BJ (cell line): Measurements from ENCODE around the gene ZRANB2. TPM values are rescaled to one million over a fixed set of nuclear protein-coding genes. Genes with fewer than 3 reads are reported as not detected.

ENCODE experiments used
- CTCF ChIA-PET: fragments of 350-600 bp; formaldehyde crosslinking; extraction: SDS; loops from one replicate; lab custom pipeline; 2021; ENCODE audit warnings: antibody characterized with exemption, inconsistent platforms; lab: Yijun Ruan, JAX
- POLR2A ChIA-PET: fragments of 300-600 bp; sonication (Branson Sonifier 250); formaldehyde crosslinking; extraction: SDS; loops from one replicate; lab custom pipeline; 2021; ENCODE audit warnings: antibody characterized with exemption; lab: Charles Lee
- DNase-seq: peaks from one replicate; pipeline ENCODE4 v3.0.0-alpha.2; 2011; ENCODE audit warnings: low read depth
- H3K27me3 ChIP-seq: 2 replicates; pipeline ENCODE4 v1.6.0; 2011; ENCODE audit warnings: low read length; ENCODE audit not compliant: control insufficient read depth, insufficient read depth
- H3K36me3 ChIP-seq: 2 replicates; pipeline ENCODE4 v1.5.1; 2011; ENCODE audit warnings: low read length; ENCODE audit not compliant: control insufficient read depth, insufficient read depth
- H3K4me3 ChIP-seq: 2 replicates; pipeline ENCODE4 v1.5.1; 2011; ENCODE audit warnings: low read depth, mild to moderate bottlenecking, control low read depth, low read length
- polyA plus RNA-seq: library from polyadenylated mRNA; depleted of rRNA; stranded (reverse); fragments of >200 nt; gene quantifications from 2 replicates; pipeline ENCODE4 v1.2.3, GENCODE V29; 2011
- TF ChIP-seq, protein P1 (sequence below): IDR thresholded peaks from 2 replicates; pipeline ENCODE4 v1.5.1; 2011; ENCODE audit warnings: low read depth, mild to moderate bottlenecking, control low read depth, inconsistent platforms, low read length, moderate library complexity; ENCODE audit not compliant: insufficient read depth

ZRANB2 gene
- polyA plus RNA-seq, 1 experiment = 35.4 TPM

GRCh38 chr1:71045463-71046028, 35.3 kb downstream of the ZRANB2 start:
- POLR2A ChIA-PET = no interaction called here
- DNase-seq = no peak
- no peak overlapping the region for H3K4me3 ChIP-seq

GRCh38 chr1:71044833-71045232, 36.0 kb downstream of the ZRANB2 start:
- peaks cover 20% of the 10 kb centered on the region for H3K27me3 ChIP-seq
- ChIA-PET CTCF (no interaction called here), POLR2A (no interaction called here)
- H3K36me3 ChIP-seq = no peaks in the 10 kb centered on the region
- no peak for DNase-seq
- TF ChIP-seq, protein P1, sequence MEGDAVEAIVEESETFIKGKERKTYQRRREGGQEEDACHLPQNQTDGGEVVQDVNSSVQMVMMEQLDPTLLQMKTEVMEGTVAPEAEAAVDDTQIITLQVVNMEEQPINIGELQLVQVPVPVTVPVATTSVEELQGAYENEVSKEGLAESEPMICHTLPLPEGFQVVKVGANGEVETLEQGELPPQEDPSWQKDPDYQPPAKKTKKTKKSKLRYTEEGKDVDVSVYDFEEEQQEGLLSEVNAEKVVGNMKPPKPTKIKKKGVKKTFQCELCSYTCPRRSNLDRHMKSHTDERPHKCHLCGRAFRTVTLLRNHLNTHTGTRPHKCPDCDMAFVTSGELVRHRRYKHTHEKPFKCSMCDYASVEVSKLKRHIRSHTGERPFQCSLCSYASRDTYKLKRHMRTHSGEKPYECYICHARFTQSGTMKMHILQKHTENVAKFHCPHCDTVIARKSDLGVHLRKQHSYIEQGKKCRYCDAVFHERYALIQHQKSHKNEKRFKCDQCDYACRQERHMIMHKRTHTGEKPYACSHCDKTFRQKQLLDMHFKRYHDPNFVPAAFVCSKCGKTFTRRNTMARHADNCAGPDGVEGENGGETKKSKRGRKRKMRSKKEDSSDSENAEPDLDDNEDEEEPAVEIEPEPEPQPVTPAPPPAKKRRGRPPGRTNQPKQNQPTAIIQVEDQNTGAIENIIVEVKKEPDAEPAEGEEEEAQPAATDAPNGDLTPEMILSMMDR = no peak
- no peak overlapping the region for H3K4me3 ChIP-seq

More at GRCh38 chr1:71045463-71046028, 35.3 kb downstream of the ZRANB2 start:
- TF ChIP-seq, protein P1 = no peak
- CTCF ChIA-PET = interaction anchor here (1.1 to 6.5 kb wide), 2 partner anchors 18 to 359 kb away, joined by 3 to 39 read pairs; no protein-coding TSS in a partner anchor
- Histone ChIP-seq H3K36me3 (no peaks in the 10 kb centered on the region), H3K27me3 (peaks cover 20% of the 10 kb centered on the region)

DNA sequence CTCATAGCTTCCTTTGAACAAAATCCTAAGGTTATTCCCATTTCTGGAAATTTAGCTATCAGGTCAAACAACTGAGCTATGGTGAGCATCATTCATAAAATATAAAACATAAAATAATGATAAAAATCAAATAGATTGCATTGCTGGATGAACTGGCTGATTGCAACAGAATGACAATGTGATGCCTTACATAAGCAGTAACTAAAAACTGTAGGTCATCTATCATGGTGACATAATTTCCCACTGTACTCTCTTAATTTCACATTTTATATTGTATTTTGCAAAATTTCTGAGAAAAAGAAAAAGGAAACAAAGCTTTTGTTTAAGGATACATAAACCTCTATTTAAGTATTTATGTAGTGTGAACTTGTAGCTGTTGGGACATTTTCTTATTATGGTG, 37.8 kb downstream of the ZRANB2 start:
- Histone ChIP-seq H3K36me3 (no peaks in the 10 kb centered on the region), H3K27me3 (peaks cover 15% of the 10 kb centered on the region), H3K4me3 (no peak overlapping the region)
- TF ChIP-seq, protein P1 = no peak
- POLR2A ChIA-PET = no interaction called here
- no peak for DNase-seq
- CTCF ChIA-PET = no interaction called here

DNA sequence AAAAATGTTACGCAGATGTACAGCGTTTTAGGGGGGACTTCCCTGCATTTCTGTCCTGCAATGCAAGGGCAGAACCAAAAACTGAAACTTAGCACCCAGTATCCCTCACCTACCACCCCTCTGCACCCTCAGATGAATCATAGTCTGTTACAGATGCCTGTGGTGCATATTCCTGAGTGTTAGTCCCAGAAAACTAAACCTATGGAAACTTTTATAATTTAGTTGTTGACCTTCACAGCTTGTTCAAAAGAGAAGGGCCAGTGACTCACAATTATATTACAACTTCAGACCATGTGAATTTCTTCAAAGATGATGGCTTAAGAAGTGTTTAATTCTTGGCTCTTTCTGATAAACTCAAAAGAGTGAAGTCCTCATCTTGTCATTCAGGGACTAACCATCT, 39.0 kb downstream of the ZRANB2 start:
- no peaks in the 10 kb centered on the region for H3K36me3 ChIP-seq
- ChIA-PET POLR2A (no interaction called here), CTCF (no interaction called here)
- no peak for DNase-seq
- TF ChIP-seq, protein P1 = no peak
- H3K27me3 ChIP-seq = peaks cover 6% of the 10 kb centered on the region
- H3K4me3 ChIP-seq = no peak overlapping the region

DNA sequence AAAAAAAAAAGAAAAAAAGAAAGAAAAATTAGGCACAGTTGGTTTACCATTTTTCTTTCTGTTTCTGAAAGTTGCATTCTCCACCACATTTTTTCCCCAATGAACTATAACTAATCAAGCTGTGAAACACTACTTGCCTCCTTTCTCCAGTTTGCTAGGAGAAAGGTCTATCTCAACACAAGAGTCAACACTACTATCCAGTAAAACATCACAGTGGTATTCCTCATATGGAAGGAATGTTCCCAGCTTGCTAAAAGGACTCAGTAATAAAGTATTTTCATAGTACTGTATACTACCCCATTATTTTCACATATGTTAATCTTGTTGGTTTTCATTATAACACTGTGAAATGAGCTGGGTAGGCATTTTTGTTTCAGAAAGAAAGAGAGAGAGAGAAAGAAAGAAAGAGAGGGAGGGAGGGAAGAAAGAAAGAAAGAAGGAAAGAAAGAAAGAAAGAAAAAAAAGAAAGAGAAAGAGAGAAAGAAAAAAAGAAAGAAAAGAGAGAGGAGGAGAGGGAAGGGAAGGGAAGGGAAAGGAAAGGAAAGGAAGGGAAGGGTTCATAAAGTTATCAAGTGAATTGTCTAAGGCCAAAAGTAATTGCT, 41.1 kb downstream of the ZRANB2 start:
- no peak overlapping the region for H3K4me3 ChIP-seq
- DNase-seq = peak; percentile 10
- H3K27me3 ChIP-seq = no peaks in the 10 kb centered on the region
- ChIA-PET POLR2A (no interaction called here), CTCF (no interaction called here)
- H3K36me3 ChIP-seq = no peaks in the 10 kb centered on the region
- TF ChIP-seq, protein P1 = no peak
